ENCODE measurements around the gene SSX2B. TPM values are rescaled to one million over a fixed set of nuclear protein-coding genes. Genes with fewer than 3 reads are reported as not detected.
"Not testable (repeated sequence)": the region's sequence is repeated elsewhere in the genome, so short reads cannot be mapped to it uniquely, and the experiment has no call there.

The SSX2B gene, protein sequence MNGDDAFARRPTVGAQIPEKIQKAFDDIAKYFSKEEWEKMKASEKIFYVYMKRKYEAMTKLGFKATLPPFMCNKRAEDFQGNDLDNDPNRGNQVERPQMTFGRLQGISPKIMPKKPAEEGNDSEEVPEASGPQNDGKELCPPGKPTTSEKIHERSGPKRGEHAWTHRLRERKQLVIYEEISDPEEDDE
- not detected in 2 replicates for total RNA-seq

GRCh38 chrX:52750952-52751351 lies at the start of gene SSX2B:
Gene SSX2B (plus strand): TSS chrX:52751252. CDS start chrX:52752681, 1,429 bp downstream.
- not testable (repeated sequence) for DNase-seq (ENCODE audit: insufficient read length, low spot score, missing footprints); H3K4me3 ChIP-seq (ENCODE audit: insufficient read depth, low read length)

GRCh38 chrX:52707078-52707477 lies 44.0 kb upstream of the SSX2B start, which contains the start of gene SSX2:
Gene SSX2 (minus strand): TSS chrX:52707178. CDS start chrX:52705749, 1,429 bp downstream.
- not testable (repeated sequence) for H3K4me1 ChIP-seq (ENCODE audit: insufficient read depth, low read length); H4K20me1 ChIP-seq (ENCODE audit: insufficient read depth, low read length); H2AFZ ChIP-seq (ENCODE audit: low read length); H3K36me3 ChIP-seq (ENCODE audit: insufficient read depth, low read length); H3K27me3 ChIP-seq (ENCODE audit: insufficient read depth, low read length); H3K79me2 ChIP-seq (ENCODE audit: insufficient read depth, low read length); H3K9me3 ChIP-seq (ENCODE audit: low read depth, low read length); H3K27ac ChIP-seq (ENCODE audit: low read depth, low read length); H3K4me3 ChIP-seq (ENCODE audit: insufficient read depth, low read length); H3K4me2 ChIP-seq (ENCODE audit: insufficient read depth, low read length); DNase-seq (ENCODE audit: insufficient read length, low spot score, missing footprints)

More at GRCh38 chrX:52750952-52751351, at the start of gene SSX2B:
- H3K4me1 ChIP-seq (ENCODE audit: insufficient read depth, low read length); H3K27me3 ChIP-seq (ENCODE audit: insufficient read depth, low read length); H3K79me2 ChIP-seq (ENCODE audit: insufficient read depth, low read length); H2AFZ ChIP-seq (ENCODE audit: low read length); H3K27ac ChIP-seq (ENCODE audit: low read depth, low read length); H3K9me3 ChIP-seq (ENCODE audit: low read depth, low read length); H3K36me3 ChIP-seq (ENCODE audit: insufficient read depth, low read length); H3K4me2 ChIP-seq (ENCODE audit: insufficient read depth, low read length); H4K20me1 ChIP-seq (ENCODE audit: insufficient read depth, low read length): not testable (repeated sequence)

DNA sequence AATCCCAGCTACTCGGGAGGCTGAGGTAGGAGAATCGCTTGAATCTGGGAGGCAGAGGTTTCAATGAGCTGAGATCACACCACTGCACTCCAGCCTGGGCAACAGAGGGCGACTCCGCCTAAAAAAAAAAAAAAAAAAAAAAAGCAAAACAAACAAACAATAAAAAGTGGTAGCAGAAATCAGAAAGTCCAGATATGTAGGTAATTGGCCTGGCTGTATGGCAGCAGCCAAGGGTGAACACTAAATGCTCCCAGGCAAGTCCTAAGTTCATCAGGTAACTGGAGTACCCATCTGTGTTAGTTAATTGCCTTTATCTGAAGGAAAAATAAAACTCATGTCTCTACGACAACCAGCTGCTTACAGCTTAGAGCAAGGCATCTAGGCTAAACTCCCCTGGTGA lies 14.9 kb downstream of the SSX2B start:
- H3K4me3 ChIP-seq (ENCODE audit: insufficient read depth, low read length); H3K79me2 ChIP-seq (ENCODE audit: insufficient read depth, low read length); H3K9me3 ChIP-seq (ENCODE audit: low read depth, low read length); H3K27ac ChIP-seq (ENCODE audit: low read depth, low read length); H3K4me1 ChIP-seq (ENCODE audit: insufficient read depth, low read length); H3K4me2 ChIP-seq (ENCODE audit: insufficient read depth, low read length); H2AFZ ChIP-seq (ENCODE audit: low read length); H4K20me1 ChIP-seq (ENCODE audit: insufficient read depth, low read length); DNase-seq (ENCODE audit: insufficient read length, low spot score, missing footprints); H3K27me3 ChIP-seq (ENCODE audit: insufficient read depth, low read length); H3K36me3 ChIP-seq (ENCODE audit: insufficient read depth, low read length): not testable (repeated sequence)

DNA sequence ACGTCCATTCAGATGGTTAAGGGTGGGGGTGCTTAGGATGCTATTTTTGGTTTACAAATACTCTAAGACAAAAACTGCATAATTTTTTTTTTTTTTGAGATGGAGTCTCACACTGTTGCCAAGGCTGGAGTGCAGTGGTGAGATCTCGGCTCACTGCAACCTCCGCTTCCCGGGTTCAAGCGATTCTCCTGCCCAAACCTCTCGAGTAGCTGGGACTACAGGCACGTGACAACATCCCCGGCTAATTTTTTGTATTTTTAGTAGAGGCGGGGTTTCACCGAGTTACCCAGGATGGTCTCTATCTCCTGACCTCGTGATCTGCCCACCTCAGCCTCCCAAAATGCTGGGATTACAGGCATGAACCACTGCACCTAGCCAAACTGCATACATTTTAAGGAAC lies 22.5 kb downstream of the SSX2B start:
- not testable (repeated sequence) for H2AFZ ChIP-seq (ENCODE audit: low read length); H3K36me3 ChIP-seq (ENCODE audit: insufficient read depth, low read length); H3K79me2 ChIP-seq (ENCODE audit: insufficient read depth, low read length); H3K4me1 ChIP-seq (ENCODE audit: insufficient read depth, low read length); H3K27ac ChIP-seq (ENCODE audit: low read depth, low read length); H3K4me3 ChIP-seq (ENCODE audit: insufficient read depth, low read length); H3K4me2 ChIP-seq (ENCODE audit: insufficient read depth, low read length); DNase-seq (ENCODE audit: insufficient read length, low spot score, missing footprints); H3K9me3 ChIP-seq (ENCODE audit: low read depth, low read length); H4K20me1 ChIP-seq (ENCODE audit: insufficient read depth, low read length); H3K27me3 ChIP-seq (ENCODE audit: insufficient read depth, low read length)

DNA sequence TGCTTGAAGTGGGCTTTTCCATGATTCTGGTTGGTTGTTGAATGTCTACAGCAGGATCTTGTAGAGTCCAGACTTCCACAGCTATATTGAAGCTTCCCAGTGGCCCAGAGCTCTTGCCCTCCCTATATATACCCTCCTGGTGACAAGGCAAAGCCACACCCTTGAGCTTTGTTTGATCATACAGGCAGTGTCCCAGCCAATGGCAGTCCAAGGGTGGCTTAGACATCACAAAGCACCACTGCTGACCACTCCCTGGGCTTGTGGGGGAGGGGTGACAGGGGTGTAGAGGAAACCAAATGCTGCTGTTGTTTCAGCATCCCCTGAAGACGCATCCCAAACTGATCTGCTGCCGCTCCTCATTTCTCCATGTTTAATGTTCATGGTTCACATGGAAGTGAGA lies 46.3 kb downstream of the SSX2B start, which contains the start of gene SPANXN5:
Gene SPANXN5 (minus strand): TSS at position 101 of the 400 bp plus-strand sequence. CDS start 79 bp downstream, at position 22.
- not testable (repeated sequence) for H3K4me2 ChIP-seq (ENCODE audit: insufficient read depth, low read length); H3K4me1 ChIP-seq (ENCODE audit: insufficient read depth, low read length); H3K9me3 ChIP-seq (ENCODE audit: low read depth, low read length); H3K27ac ChIP-seq (ENCODE audit: low read depth, low read length); H3K79me2 ChIP-seq (ENCODE audit: insufficient read depth, low read length); H3K36me3 ChIP-seq (ENCODE audit: insufficient read depth, low read length); H4K20me1 ChIP-seq (ENCODE audit: insufficient read depth, low read length); H2AFZ ChIP-seq (ENCODE audit: low read length); H3K4me3 ChIP-seq (ENCODE audit: insufficient read depth, low read length); DNase-seq (ENCODE audit: insufficient read length, low spot score, missing footprints); H3K27me3 ChIP-seq (ENCODE audit: insufficient read depth, low read length)

GRCh38 chrX:52804876-52805275 lies 53.8 kb downstream of the SSX2B start:
- not testable (repeated sequence) for H4K20me1 ChIP-seq (ENCODE audit: insufficient read depth, low read length); H3K4me3 ChIP-seq (ENCODE audit: insufficient read depth, low read length); H3K9me3 ChIP-seq (ENCODE audit: low read depth, low read length); H2AFZ ChIP-seq (ENCODE audit: low read length); H3K27me3 ChIP-seq (ENCODE audit: insufficient read depth, low read length); DNase-seq (ENCODE audit: insufficient read length, low spot score, missing footprints); H3K4me1 ChIP-seq (ENCODE audit: insufficient read depth, low read length); H3K79me2 ChIP-seq (ENCODE audit: insufficient read depth, low read length); H3K4me2 ChIP-seq (ENCODE audit: insufficient read depth, low read length); H3K36me3 ChIP-seq (ENCODE audit: insufficient read depth, low read length); H3K27ac ChIP-seq (ENCODE audit: low read depth, low read length)

Small RNA genes within 50 kb of the gene (small RNA-seq; reads per million reads assigned to genes)
- gene AC244505.3 (not detected), gene AC244505.5 (not detected), gene AC244505.6 (not detected), gene AC244505.7 (not detected)

Other genes with a start within 250 kb of the SSX2B start
- gene XAGE1B, start 234.2 kb upstream of the SSX2B start, total RNA-seq = not detected in 2 replicates
- not detected in 2 replicates for gene SSX7, start 96.4 kb upstream of the SSX2B start, total RNA-seq
- not detected in 2 replicates for gene SSX2, start 44.1 kb upstream of the SSX2B start, total RNA-seq
- not detected in 2 replicates for gene SPANXN5, start 46.2 kb downstream of the SSX2B start, total RNA-seq
- not detected in 2 replicates for gene XAGE5, start 60.0 kb downstream of the SSX2B start, total RNA-seq
- gene XAGE3, start 116.8 kb downstream of the SSX2B start, total RNA-seq = not detected in 2 replicates
- gene FAM156B, start 146.1 kb downstream of the SSX2B start, total RNA-seq = 14.4 and 17.0 TPM in 2 replicates
- gene FAM156A, start 207.3 kb downstream of the SSX2B start, total RNA-seq = 11.8 and 16.6 TPM in 2 replicates